SK-N-SH (cell line): ENCODE results near the gene CACNA1A. TPM values are rescaled to one million over a fixed set of nuclear protein-coding genes. Genes with fewer than 3 reads are reported as not detected.
A peak's percentile ranks its signal among the peaks of the same experiment; 100 is the strongest.

Source experiments
- CTCF ChIA-PET: fragments of 300-600, 350-600 bp; formaldehyde crosslinking; extraction: SDS; loops from one replicate; lab custom pipeline; 2021; lab: Yijun Ruan, JAX
- POLR2A ChIA-PET: fragments of 350-600 bp; sonication (Branson Sonifier 250); formaldehyde crosslinking; extraction: SDS; loops from one replicate; lab custom pipeline; 2020; ENCODE audit warnings: antibody characterized with exemption, inconsistent platforms; lab: Yijun Ruan, JAX
- DNase-seq: peaks from one replicate; pipeline ENCODE4 v3.0.0; 2012
- H2AFZ ChIP-seq: fragments of 200-600 bp; sonication (generic); 2 replicates; pipeline ENCODE4 v1.8.1; 2016; ENCODE audit warnings: antibody characterized with exemption, mild to moderate bottlenecking, low read depth
- H3F3A ChIP-seq: fragments of 200-600 bp; sonication (generic); replicated peaks from 2 replicates; pipeline ENCODE3; 2016; ENCODE audit warnings: antibody characterized with exemption, mild to moderate bottlenecking; ENCODE audit not compliant: insufficient read depth
- H3K27ac ChIP-seq, 2 experiments: fragments of 200-500 bp in 1 of 2; fragments of 200-600 bp in 1 of 2; sonication (Bioruptor generic) in 1 of 2; sonication (generic), shearing (Covaris generic) in 1 of 2; 2 replicates each; pipeline versions ENCODE4 v1.5.1 to v1.6.1; 2014 to 2016; ENCODE audit warnings: low read depth in 2 of 2, inconsistent platforms in 1 of 2, low read length in 1 of 2, mild to moderate bottlenecking in 1 of 2, mixed read lengths in 1 of 2
- H3K27me3 ChIP-seq: fragments of 200-600 bp; sonication (generic), shearing (Covaris generic); 2 replicates; pipeline ENCODE4 v1.6.1; 2016; ENCODE audit warnings: mixed run types; ENCODE audit not compliant: insufficient read depth
- H3K36me3 ChIP-seq, 2 experiments: fragments of 200-500 bp in 1 of 2; fragments of 200-600 bp in 1 of 2; sonication (Bioruptor generic) in 1 of 2; sonication (generic) in 1 of 2; replicated peaks in 1 of 2; 2 replicates each; pipeline versions ENCODE3 to v1.5.1; 2014 to 2016; ENCODE audit warnings: low read length in 1 of 2, mild to moderate bottlenecking in 1 of 2; ENCODE audit not compliant: insufficient read depth in 2 of 2, control insufficient read depth in 1 of 2
- H3K4me1 ChIP-seq, 2 experiments: fragments of 200-500 bp in 1 of 2; fragments of 200-600 bp in 1 of 2; sonication (Bioruptor generic) in 1 of 2; sonication (generic), shearing (Covaris generic) in 1 of 2; 2 replicates each; pipeline versions ENCODE4 v1.5.1 to v1.6.1; 2014 to 2016; ENCODE audit warnings: low read depth in 1 of 2, low read length in 1 of 2, mixed run types in 1 of 2; ENCODE audit not compliant: insufficient read depth in 2 of 2, control insufficient read depth in 1 of 2
- H3K4me2 ChIP-seq: fragments of 200-600 bp; sonication (generic), shearing (Covaris generic); 2 replicates; pipeline ENCODE4 v1.6.1; 2017; ENCODE audit warnings: mixed run types
- H3K4me3 ChIP-seq, 2 experiments: fragments of 200-500 bp in 1 of 2; fragments of 200-600 bp in 1 of 2; sonication (Bioruptor generic) in 1 of 2; sonication (generic), shearing (Covaris generic) in 1 of 2; 2 replicates each; pipeline versions ENCODE4 v1.5.1 to v1.8.1; 2014 to 2016; ENCODE audit warnings: low read depth in 2 of 2, inconsistent platforms in 1 of 2, low read length in 1 of 2, mild to moderate bottlenecking in 1 of 2, mixed read lengths in 1 of 2, moderate library complexity in 1 of 2
- H3K79me2 ChIP-seq: fragments of 200-600 bp; sonication (generic); 2 replicates; pipeline ENCODE4 v1.8.1; 2017; ENCODE audit warnings: mild to moderate bottlenecking; ENCODE audit not compliant: insufficient read depth
- H3K9ac ChIP-seq: fragments of 200-600 bp; sonication (generic); 2 replicates; pipeline ENCODE4 v1.6.1; 2017; ENCODE audit warnings: mixed run types
- H3K9me2 ChIP-seq: fragments of 200-600 bp; sonication (generic); 2 replicates; pipeline ENCODE4 v1.6.1; 2017; ENCODE audit warnings: mixed run types
- H3K9me3 ChIP-seq: fragments of 200-600 bp; sonication (generic); 2 replicates; pipeline ENCODE4 v1.6.1; 2017; ENCODE audit warnings: mixed run types, mild to moderate bottlenecking, moderate library complexity
- H4K20me1 ChIP-seq: fragments of 200-600 bp; sonication (generic); 2 replicates; pipeline ENCODE4 v1.6.1; 2017; ENCODE audit warnings: mild to moderate bottlenecking, mixed run types; ENCODE audit not compliant: insufficient read depth
- CTCF ChIP-seq: fragments of 200-600 bp; sonication (generic); IDR thresholded peaks from 2 replicates; pipeline ENCODE4 v1.6.1; 2017; ENCODE audit warnings: antibody characterized with exemption, mild to moderate bottlenecking, moderate library complexity
- IRF3 ChIP-seq: fragments of 150-350 bp; IDR thresholded peaks from 2 replicates; pipeline ENCODE4 v1.6.1; 2016; ENCODE audit warnings: mild to moderate bottlenecking, low read depth, low read length
- MEF2A ChIP-seq: IDR thresholded peaks from 2 replicates; pipeline ENCODE4 v1.4.0; 2012; ENCODE audit warnings: low read depth, borderline replicate concordance
- RAD21 ChIP-seq: IDR thresholded peaks from 2 replicates; pipeline ENCODE4 v1.6.1; 2012; ENCODE audit warnings: mild to moderate bottlenecking, low read length
- SMC3 ChIP-seq: IDR thresholded peaks from 2 replicates; pipeline ENCODE4 v1.6.1; 2012; ENCODE audit warnings: low read depth, low read length, improper control_type of control experiment
- TAF1 ChIP-seq: IDR thresholded peaks from 2 replicates; pipeline ENCODE4 v1.6.1; 2012; ENCODE audit warnings: low read depth, mild to moderate bottlenecking, low read length, moderate library complexity, borderline replicate concordance
- TEAD4 ChIP-seq: IDR thresholded peaks from 2 replicates; pipeline ENCODE4 v1.4.0; 2012; ENCODE audit warnings: mild to moderate bottlenecking, borderline replicate concordance; ENCODE audit not compliant: insufficient read depth
- ZBTB33 ChIP-seq: IDR thresholded peaks from 2 replicates; pipeline ENCODE4 v1.4.0; 2012; ENCODE audit warnings: low read depth, borderline replicate concordance
- WGBS: methylation state at CpG from one replicate; pipeline ENCODE4 v1.1.6; 2017; ENCODE audit warnings: low lambda C conversion rate; 5-methylcytosine and 5-hydroxymethylcytosine counted together
- polyA plus RNA-seq, 3 experiments: library from polyadenylated mRNA; depleted of rRNA; stranded (reverse); fragments of >200 nt; gene quantifications; 2 replicates each; pipeline ENCODE4 v1.2.3, GENCODE V29; 2012

Gene CACNA1A
- polyA plus RNA-seq, 1 of the 3 experiments (the other 2 are of a cell fraction): 1.3 TPM

- H2AFZ ChIP-seq: no peak overlapping the region
- DNase-seq: peak; percentile 81
- H3K79me2 ChIP-seq: no peaks in the 10 kb centered on the region
- H3K4me1 ChIP-seq: no peaks in the 10 kb centered on the region
- no peak overlapping the region for H3K27ac ChIP-seq
- H3K4me2 ChIP-seq: no peak overlapping the region
- H3K9me3 ChIP-seq: no peaks in the 10 kb centered on the region
- POLR2A ChIA-PET: no interaction called here
- no peaks in the 10 kb centered on the region for H4K20me1 ChIP-seq
- no peak overlapping the region; a peak in 1 of 4 replicates for H3K4me3 ChIP-seq
- 2% methylated on average over 13 of the region's 13 CpGs for WGBS
- TF ChIP-seq SMC3 (peak; percentile 16; the same call in 1 of the 2 replicates), ZBTB33 (no peak), TAF1 (no peak), MEF2A (no peak), CTCF (peak; percentile 57), TEAD4 (no peak), RAD21 (peak; percentile 50)
- no peaks in the 10 kb centered on the region for H3F3A ChIP-seq
- no peaks in the 10 kb centered on the region for H3K9me2 ChIP-seq
- CTCF ChIA-PET: no interaction called here
- no peak overlapping the region for H3K9ac ChIP-seq
- H3K36me3 ChIP-seq: no peaks in the 10 kb centered on the region
- H3K27me3 ChIP-seq: peaks cover 40% of the 10 kb centered on the region; the same call in 1 of the 2 replicates
Measured at GRCh38 chr19:13234518-13234917, 271.8 kb downstream of the CACNA1A start.

DNA sequence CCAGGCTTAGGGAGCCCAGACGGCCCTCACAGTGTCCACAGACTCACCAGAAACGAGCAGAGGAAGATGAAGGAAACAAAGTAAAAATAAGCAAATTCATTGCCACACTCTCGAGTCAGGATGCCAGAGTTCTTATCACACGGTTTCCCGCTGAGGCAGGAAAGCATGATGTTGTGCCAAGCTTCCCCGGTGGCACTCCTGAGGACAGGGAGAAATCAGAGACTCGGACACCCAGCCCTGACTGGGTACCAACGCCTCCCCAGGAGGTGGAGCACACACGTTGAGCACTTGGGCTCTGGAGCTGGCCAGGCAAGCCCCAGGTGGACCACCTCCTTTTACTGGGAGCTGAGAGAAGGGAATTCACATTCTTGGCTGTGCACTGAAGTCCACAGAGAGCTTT is 274.6 kb downstream of the CACNA1A start:
- DNase-seq: no peak
- H3K36me3 ChIP-seq: no peaks in the 10 kb centered on the region
- no peaks in the 10 kb centered on the region for H4K20me1 ChIP-seq
- H2AFZ ChIP-seq: no peak overlapping the region
- H3K9me3 ChIP-seq: no peaks in the 10 kb centered on the region
- H3F3A ChIP-seq: no peaks in the 10 kb centered on the region
- no peaks in the 10 kb centered on the region for H3K4me1 ChIP-seq
- H3K4me2 ChIP-seq: no peak overlapping the region; the same call in 1 of the 2 replicates
- H3K9ac ChIP-seq: no peak overlapping the region
- CTCF ChIA-PET: interaction anchor here (1.3 to 1.5 kb wide), 2 partner anchors 18 to 254 kb away, joined by 3 to 4 read pairs; no protein-coding TSS in a partner anchor
- H3K79me2 ChIP-seq: no peaks in the 10 kb centered on the region
- 5% methylated on average over 8 of the region's 9 CpGs for WGBS
- no peak for TF ChIP-seq IRF3
- peaks cover 49% of the 10 kb centered on the region for H3K27me3 ChIP-seq
- POLR2A ChIA-PET: no interaction called here
- no peak overlapping the region for H3K27ac ChIP-seq
- H3K9me2 ChIP-seq: no peaks in the 10 kb centered on the region
- no peak overlapping the region for H3K4me3 ChIP-seq
